ENCODE measurements around the gene SPSB4.
"Not testable (repeated sequence)": the region's sequence is repeated elsewhere in the genome, so short reads cannot be mapped to it uniquely, and the experiment has no call there.

SPSB4 gene

GRCh38 chr3:141112686-141113297, 61.6 kb downstream of the SPSB4 start:
- ChIA-PET CTCF (interaction anchor here (0.6 kb wide), 1 partner anchor 52 kb away, joined by 5 read pairs; no protein-coding TSS in a partner anchor), POLR2A (no interaction called here)
- H3K9me3 ChIP-seq (ENCODE audit: control insufficient read depth, insufficient read depth, low read depth, low read length) = no peaks in the 10 kb centered on the region

GRCh38 chr3:141113680-141114079, 62.5 kb downstream of the SPSB4 start:
- H3K4me1 ChIP-seq (ENCODE audit: control insufficient read depth, insufficient read depth, low read length); CTCF ChIA-PET; POLR2A ChIA-PET; H3K36me3 ChIP-seq (ENCODE audit: control insufficient read depth in 2 of 2, insufficient read depth in 1 of 2, low read length in 2 of 2); H3K4me3 ChIP-seq (ENCODE audit: low read depth, low read length); H3K27ac ChIP-seq (ENCODE audit: extremely low read depth, low read depth, low read length); H3K9me3 ChIP-seq (ENCODE audit: control insufficient read depth, insufficient read depth, low read depth, low read length): not testable (repeated sequence)

More at GRCh38 chr3:141112686-141113297, 61.6 kb downstream of the SPSB4 start:
- no peaks in the 10 kb centered on the region for H3K36me3 ChIP-seq (ENCODE audit: control insufficient read depth in 2 of 2, insufficient read depth in 1 of 2, low read length in 2 of 2)
- TF ChIP-seq BCL11B (tag by site-specific recombination; IDR thresholded peaks at IDR 0.05; ENCODE audit: low read depth) (no peak), ZNF624 (tag by site-specific recombination; IDR thresholded peaks at IDR 0.05) (no peak), ZNF514 (tag by site-specific recombination; IDR thresholded peaks at IDR 0.05) (no peak), ZNF221 (tag by site-specific recombination; IDR thresholded peaks at IDR 0.05; ENCODE audit: borderline replicate concordance) (no peak), EGR2 (tag by site-specific recombination; IDR thresholded peaks at IDR 0.05; ENCODE audit: low read depth) (no peak), ZNF843 (tag by site-specific recombination; IDR thresholded peaks at IDR 0.05) (no peak), ZNF677 (tag by site-specific recombination; IDR thresholded peaks at IDR 0.05) (no peak), TCF7L2 (IDR thresholded peaks at IDR 0.05; ENCODE audit: borderline replicate concordance, low read depth, low read length) (no peak), ZNF155 (tag by site-specific recombination; IDR thresholded peaks at IDR 0.05) (no peak), MYNN (tag by site-specific recombination; IDR thresholded peaks at IDR 0.05; ENCODE audit: borderline replicate concordance) (no peak), ZNF449 (tag by site-specific recombination; IDR thresholded peaks at IDR 0.05) (no peak), GFI1B (tag by site-specific recombination; IDR thresholded peaks at IDR 0.05) (no peak), ZNF639 (tag by site-specific recombination; IDR thresholded peaks at IDR 0.05) (no peak), ZNF561 (tag by site-specific recombination; IDR thresholded peaks at IDR 0.05; ENCODE audit: borderline replicate concordance) (no peak), OSR2 (tag by site-specific recombination; IDR thresholded peaks at IDR 0.05) (no peak), ZNF202 (tag by site-specific recombination; IDR thresholded peaks at IDR 0.05; ENCODE audit: borderline replicate concordance) (no peak), ZSCAN23 (tag by site-specific recombination; IDR thresholded peaks at IDR 0.05) (no peak), ZBTB8A (tag by site-specific recombination; IDR thresholded peaks at IDR 0.05) (no peak), ZNF169 (tag by site-specific recombination; IDR thresholded peaks at IDR 0.05) (no peak)
- no peak overlapping the region for H3K4me3 ChIP-seq (ENCODE audit: low read depth, low read length)
- no peaks in the 10 kb centered on the region for H3K4me1 ChIP-seq (ENCODE audit: control insufficient read depth, insufficient read depth, low read length)
- H3K27ac ChIP-seq (ENCODE audit: extremely low read depth, low read depth, low read length) = no peak overlapping the region

- no peaks in the 10 kb centered on the region for H3K9me3 ChIP-seq (ENCODE audit: control insufficient read depth, insufficient read depth, low read depth, low read length)
- no peaks in the 10 kb centered on the region for H3K36me3 ChIP-seq (ENCODE audit: control insufficient read depth in 2 of 2, insufficient read depth in 1 of 2, low read length in 2 of 2)
- H3K4me3 ChIP-seq (ENCODE audit: low read depth, low read length) = no peak overlapping the region
- ChIA-PET POLR2A (no interaction called here), CTCF (interaction anchor here (0.8 to 2.2 kb wide), 4 partner anchors 8 to 103 kb away, joined by 3 to 13 read pairs (median 4); no protein-coding TSS in a partner anchor)
- no peak overlapping the region for H3K27ac ChIP-seq (ENCODE audit: extremely low read depth, low read depth, low read length)
- no peaks in the 10 kb centered on the region for H3K4me1 ChIP-seq (ENCODE audit: control insufficient read depth, insufficient read depth, low read length)
- TF ChIP-seq ZNF571 (tag by site-specific recombination; IDR thresholded peaks at IDR 0.05) (no peak), ZNF112 (tag by site-specific recombination; IDR thresholded peaks at IDR 0.05) (no peak), ZSCAN5A (tag by site-specific recombination; IDR thresholded peaks at IDR 0.05) (no peak), YY1 (tag by site-specific recombination; IDR thresholded peaks at IDR 0.05) (no peak), PRDM4 (tag by site-specific recombination; IDR thresholded peaks at IDR 0.05) (no peak), ZBTB21 (tag by site-specific recombination; IDR thresholded peaks at IDR 0.05) (no peak), OVOL3 (tag by site-specific recombination; IDR thresholded peaks at IDR 0.05) (no peak), ZNF24 (tag by site-specific recombination; IDR thresholded peaks at IDR 0.05) (no peak)
Measured at GRCh38 chr3:141114179-141114745, 63.1 kb downstream of the SPSB4 start.
